ENCODE measurements around the gene SLC36A4.

GRCh38 chr11:93213622-93214021 is 15.8 kb upstream of the SLC36A4 start:
- TF ChIP-seq CTCF (conservative IDR thresholded peaks at IDR 0.05; ENCODE audit: low read depth, low read length) (no peak), EZH2 (IDR thresholded peaks at IDR 0.05; ENCODE audit: borderline replicate concordance, low read depth, low read length, poor library complexity, severe bottlenecking) (no peak)

Measured in A673 (cell line).